ENCODE results near the gene ZNF184.

Gene ZNF184

GRCh38 chr6:27414300-27414699 is 58.6 kb downstream of the ZNF184 start:
- Mint-ChIP-seq H3K4me3 (no peak overlapping the region), H3K27ac (no peak overlapping the region), H3K9me3 (no peaks in the 10 kb centered on the region), H3K4me1 (no peaks in the 10 kb centered on the region), H3K27me3 (peaks cover 6% of the 10 kb centered on the region), H3K36me3 (peaks cover 3% of the 10 kb centered on the region)

GRCh38 chr6:27407153-27407814 is 65.6 kb downstream of the ZNF184 start:
- no peaks in the 10 kb centered on the region for H3K27me3 Mint-ChIP-seq
- H3K27ac Mint-ChIP-seq, result no peak overlapping the region
- H3K36me3 Mint-ChIP-seq, result peaks cover 17% of the 10 kb centered on the region
- no peak overlapping the region for H3K4me3 Mint-ChIP-seq
- peaks cover 17% of the 10 kb centered on the region for H3K9me3 Mint-ChIP-seq
- H3K4me1 Mint-ChIP-seq, result no peaks in the 10 kb centered on the region

- peaks cover 26% of the 10 kb centered on the region for H3K36me3 Mint-ChIP-seq
- H3K27me3 Mint-ChIP-seq, result no peaks in the 10 kb centered on the region
- no peak overlapping the region for H3K4me3 Mint-ChIP-seq
- H3K27ac Mint-ChIP-seq, result no peak overlapping the region
- no peaks in the 10 kb centered on the region for H3K4me1 Mint-ChIP-seq
- H3K9me3 Mint-ChIP-seq, result peaks cover 28% of the 10 kb centered on the region
These were observed 66.8 kb downstream of the ZNF184 start for GRCh38 chr6:27406085-27406484.

- H3K27me3 Mint-ChIP-seq, result no peaks in the 10 kb centered on the region
- H3K27ac Mint-ChIP-seq, result no peak overlapping the region
- H3K4me1 Mint-ChIP-seq, result no peaks in the 10 kb centered on the region
- peaks cover 49% of the 10 kb centered on the region for H3K9me3 Mint-ChIP-seq
- no peak overlapping the region for H3K4me3 Mint-ChIP-seq
- H3K36me3 Mint-ChIP-seq, result peaks cover 58% of the 10 kb centered on the region
These were observed 71.8 kb downstream of the ZNF184 start for GRCh38 chr6:27400877-27401642.

Measured in activated naive CD4-positive, alpha-beta T cell treated with anti-CD3 and anti-CD28 coated beads, Interleukin-2, amount 50 U/mL, for 24 hours (primary cell).